Lower leg skin (tissue), 4 donors: Measurements from ENCODE around the gene PRAMEF4. TPM values are rescaled to one million over a fixed set of nuclear protein-coding genes. Genes with fewer than 3 reads are reported as not detected.
"Not testable (repeated sequence)": the region's sequence is repeated elsewhere in the genome, so short reads cannot be mapped to it uniquely, and the experiment has no call there.

Experiments
- DNase-seq, 2 donors: peaks; one replicate each; pipeline ENCODE4 v3.0.0-alpha.2; 2019; ENCODE audit warnings: low spot score in 2 of 2
- H3K4me3 ChIP-seq: fragments of 200-600 bp; sonication (generic); 2 replicates; pipeline ENCODE4 v1.5.1; 2017; ENCODE audit warnings: mild to moderate bottlenecking, low read depth; ENCODE audit not compliant: poor library complexity, severe bottlenecking
- WGBS, 2 donors: methylation state at CpG; one replicate each; pipeline ENCODE4 v1.1.5; 2018; 5-methylcytosine and 5-hydroxymethylcytosine counted together
- intact Hi-C: fragments of 100-400 bp; cut with DNase I; formaldehyde crosslinking; loops from one replicate; pipeline ENCODE4 v1.15.0; 2023; ENCODE audit warnings: low total_unique reads
- total RNA-seq, 4 donors: library from RNA; depleted of rRNA; stranded (reverse); fragments of >200 nt; gene quantifications; one replicate each; pipeline ENCODE4 v1.1.0, GENCODE V29; 2016

The PRAMEF4 gene
- total RNA-seq, 4 donors from 2014 or later, result not detected

DNA sequence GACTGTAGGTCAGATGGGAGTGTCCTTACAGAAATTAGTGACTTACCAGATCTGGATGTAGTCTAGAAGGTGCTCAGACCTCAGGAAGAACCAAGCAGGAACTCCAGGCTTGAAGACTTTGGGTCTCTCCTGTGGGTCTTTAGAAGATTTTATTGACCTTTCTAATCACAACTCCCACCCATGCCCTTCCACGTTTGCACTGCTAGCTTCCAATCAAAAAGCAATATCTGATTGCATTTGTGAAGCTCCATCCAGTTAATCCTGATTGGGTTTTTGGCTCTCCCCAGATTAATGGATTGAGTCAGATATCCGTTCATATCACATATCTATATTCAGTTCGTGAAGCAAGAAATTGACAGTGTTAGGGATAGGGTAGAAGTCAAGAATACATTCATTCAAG lies 54.7 kb downstream of the PRAMEF4 start, which contains the start of gene PRAMEF11:
TSS of gene PRAMEF11 (minus strand) at position 101 of the 400 bp plus-strand sequence. CDS start 2,621 bp downstream, outside the sequence.
- DNase-seq, intact Hi-C loops, H3K4me3 ChIP-seq: not testable (repeated sequence)
- WGBS, 2 donors, result 62 to 64% methylated on average over 3 of the region's 3 CpGs

Other genes with a start within 250 kb of the PRAMEF4 start
- gene AADACL4, start 242.1 kb downstream of the PRAMEF4 start, total RNA-seq, result under 1 TPM in 1 of 4 donors, not detected in 3; 0.59 TPM
- gene AADACL3, start 170.1 kb downstream of the PRAMEF4 start, total RNA-seq, result 10 to 100 TPM in 2 of 4 donors, 1 to 10 TPM in 2; 1.1 to 54.6 (median 27.2) TPM
- gene CFAP107, start 140.0 kb downstream of the PRAMEF4 start, total RNA-seq, result under 1 TPM in 2 of 4 donors, not detected in 2; 0.13 to 0.27 TPM
- gene PRAMEF12, start 112.5 kb downstream of the PRAMEF4 start, total RNA-seq, result not detected
- not detected for gene PRAMEF1, start 94.8 kb downstream of the PRAMEF4 start, total RNA-seq
- gene PRAMEF11, start 54.8 kb downstream of the PRAMEF4 start, total RNA-seq, result not detected
- gene HNRNPCL1, start 37.5 kb downstream of the PRAMEF4 start, total RNA-seq, result not detected
- not detected for gene PRAMEF2, start 29.1 kb downstream of the PRAMEF4 start, total RNA-seq
- gene PRAMEF10, start 12.1 kb upstream of the PRAMEF4 start, total RNA-seq, result not detected
- not detected for gene PRAMEF7, start 30.4 kb upstream of the PRAMEF4 start, total RNA-seq
- gene PRAMEF6, start 61.4 kb upstream of the PRAMEF4 start, total RNA-seq, result not detected
- not detected for gene PRAMEF27, start 170.4 kb upstream of the PRAMEF4 start, total RNA-seq
- gene HNRNPCL3, start 174.6 kb upstream of the PRAMEF4 start, total RNA-seq, result not detected
- not detected for gene PRAMEF25, start 184.6 kb upstream of the PRAMEF4 start, total RNA-seq
- not detected for gene HNRNPCL2, start 230.7 kb upstream of the PRAMEF4 start, total RNA-seq